HG03025 (cell line): ENCODE results near the gene C11orf97.

Experiments used
- ATAC-seq: cut with Tn5 transposase; IDR thresholded peaks from one replicate; pipeline ENCODE4 v1.9.1; 2021; ENCODE audit warnings: mild to moderate bottlenecking, moderate library complexity; ENCODE audit not compliant: unreplicated experiment, low FRiP score

The C11orf97 gene

GRCh38 chr11:94524341-94524740 is 12.1 kb downstream of the C11orf97 start:
- no peak for ATAC-seq

GRCh38 chr11:94525546-94526324 is 13.5 kb downstream of the C11orf97 start:
- ATAC-seq: no peak

GRCh38 chr11:94526645-94527438 is 14.6 kb downstream of the C11orf97 start:
- ATAC-seq: no peak

- no peak for ATAC-seq
Observed at GRCh38 chr11:94528551-94528950, 16.3 kb downstream of the C11orf97 start.

GRCh38 chr11:94532211-94532610 is 19.9 kb downstream of the C11orf97 start:
- ATAC-seq: no peak

GRCh38 chr11:94533206-94533605 is 20.9 kb downstream of the C11orf97 start:
- no peak for ATAC-seq

GRCh38 chr11:94533696-94534630 is 21.7 kb downstream of the C11orf97 start:
- no peak for ATAC-seq

GRCh38 chr11:94536386-94536785 is 24.1 kb downstream of the C11orf97 start:
- ATAC-seq: no peak

GRCh38 chr11:94537031-94537600 is 24.9 kb downstream of the C11orf97 start:
- ATAC-seq: no peak

GRCh38 chr11:94539420-94539819 is 27.2 kb downstream of the C11orf97 start:
- ATAC-seq: no peak

GRCh38 chr11:94543695-94544645 is 31.7 kb downstream of the C11orf97 start, which contains the start of gene FUT4:
Gene FUT4, plus strand, starts transcription at chr11:94543921. Its CDS starts 213 bp downstream, at chr11:94544134.
- ATAC-seq: peak; percentile 91

GRCh38 chr11:94544646-94545263 is 32.5 kb downstream of the C11orf97 start:
- ATAC-seq: no peak

GRCh38 chr11:94545264-94546161 is 33.3 kb downstream of the C11orf97 start:
- no peak for ATAC-seq

- no peak for ATAC-seq
Observed at GRCh38 chr11:94546162-94546470, 33.9 kb downstream of the C11orf97 start.

- no peak for ATAC-seq
Observed at GRCh38 chr11:94546886-94547285, 34.6 kb downstream of the C11orf97 start.

- no peak for ATAC-seq
Observed at GRCh38 chr11:94549146-94549545, 36.9 kb downstream of the C11orf97 start.

GRCh38 chr11:94550513-94550912 is 38.3 kb downstream of the C11orf97 start:
- no peak for ATAC-seq

- ATAC-seq: no peak
Observed at GRCh38 chr11:94553938-94554337, 41.7 kb downstream of the C11orf97 start.
